GM23338 (cell line): Measurements from ENCODE around the gene PIGP. TPM values are rescaled to one million over a fixed set of nuclear protein-coding genes. Genes with fewer than 3 reads are reported as not detected.

Experiments
- ATAC-seq: fragments of 200-7000 bp; cut with Tn5 transposase; 3 replicates; pipeline ENCODE4 v1.9.1; 2020
- DNase-seq: peaks from one replicate; pipeline ENCODE4 v3.0.0-alpha.2; 2015; ENCODE audit warnings: low spot score
- H2AFZ ChIP-seq: fragments of 200-600 bp; sonication (generic); 2 replicates; pipeline ENCODE4 v1.8.0; 2016; ENCODE audit warnings: antibody characterized with exemption, mild to moderate bottlenecking, moderate library complexity
- H3F3A ChIP-seq: fragments of 200-600 bp; sonication (generic); replicated peaks from 2 replicates; pipeline ENCODE4 v1.8.0; 2017; ENCODE audit warnings: antibody characterized with exemption, mixed run types, low read depth
- H3K27ac ChIP-seq: fragments of 200-600 bp; sonication (generic); 2 replicates; pipeline ENCODE4 v1.6.1; 2016; ENCODE audit warnings: low read depth
- H3K27me3 ChIP-seq: fragments of 200-600 bp; sonication (generic); 2 replicates; pipeline ENCODE4 v1.8.0; 2016; ENCODE audit warnings: mild to moderate bottlenecking, mixed run types, moderate library complexity; ENCODE audit not compliant: insufficient read depth
- H3K36me3 ChIP-seq: fragments of 200-600 bp; sonication (generic); 2 replicates; pipeline ENCODE4 v1.8.0; 2016; ENCODE audit warnings: mild to moderate bottlenecking; ENCODE audit not compliant: insufficient read depth
- H3K4me1 ChIP-seq: fragments of 200-600 bp; sonication (generic); 2 replicates; pipeline ENCODE4 v1.8.0; 2016; ENCODE audit warnings: mild to moderate bottlenecking, moderate library complexity; ENCODE audit not compliant: insufficient read depth
- H3K4me2 ChIP-seq: fragments of 200-600 bp; sonication (generic); 2 replicates; pipeline ENCODE4 v1.7.1; 2017; ENCODE audit warnings: mixed run types
- H3K4me3 ChIP-seq: fragments of 200-600 bp; sonication (generic); 2 replicates; pipeline ENCODE4 v1.6.1; 2016; ENCODE audit warnings: mixed run types
- H3K79me2 ChIP-seq: fragments of 200-600 bp; sonication (generic); replicated peaks from 2 replicates; pipeline ENCODE4 v1.8.0; 2017; ENCODE audit warnings: mild to moderate bottlenecking; ENCODE audit not compliant: insufficient read depth
- H3K9me2 ChIP-seq: fragments of 200-600 bp; sonication (generic); 2 replicates; pipeline ENCODE4 v1.8.0; 2017; ENCODE audit not compliant: insufficient read depth
- H4K20me1 ChIP-seq: fragments of 200-600 bp; sonication (generic); replicated peaks from 2 replicates; pipeline ENCODE4 v1.8.0; 2017; ENCODE audit warnings: mild to moderate bottlenecking; ENCODE audit not compliant: insufficient read depth
- H3K27ac Mint-ChIP-seq: 2 replicates; pipeline ENCODE4 v1.8.0; 2020; ENCODE audit warnings: inconsistent platforms, mild to moderate bottlenecking, moderate library complexity, mixed read lengths
- H3K27me3 Mint-ChIP-seq: 3 replicates; pipeline ENCODE4 v1.8.0; 2022; ENCODE audit warnings: low read depth, mild to moderate bottlenecking, moderate library complexity, mixed read lengths, inconsistent platforms; ENCODE audit not compliant: insufficient read depth, poor library complexity
- H3K36me3 Mint-ChIP-seq: 3 replicates; pipeline ENCODE4 v1.8.0; 2021; ENCODE audit warnings: low read depth, mild to moderate bottlenecking, inconsistent platforms, moderate library complexity, mixed read lengths
- H3K4me1 Mint-ChIP-seq: 3 replicates; pipeline ENCODE4 v1.8.0; 2020; ENCODE audit warnings: mild to moderate bottlenecking, inconsistent platforms, mixed read lengths
- H3K4me3 Mint-ChIP-seq: 3 replicates; pipeline ENCODE4 v1.8.0; 2021; ENCODE audit warnings: moderate library complexity, mild to moderate bottlenecking, inconsistent platforms, mixed read lengths
- H3K9me3 Mint-ChIP-seq: 3 replicates; pipeline ENCODE4 v1.8.0; 2020; ENCODE audit warnings: moderate library complexity, mild to moderate bottlenecking, inconsistent platforms, mixed read lengths
- CTCF ChIP-seq, 2 experiments: fragments of 200-600 bp in 1 of 2; sonication (generic) in 1 of 2; conservative IDR thresholded peaks; 2 replicates each; pipeline versions ENCODE4 v1.5.1 to v1.6.1; 2016 to 2017; ENCODE audit warnings: antibody characterized with exemption in 2 of 2, low read depth in 2 of 2, mild to moderate bottlenecking in 2 of 2, moderate library complexity in 1 of 2
- EZH2phosphoT487 ChIP-seq: fragments of 200-600 bp; sonication (generic); IDR thresholded peaks from one replicate; pipeline ENCODE4 v1.8.1; 2018; ENCODE audit warnings: antibody characterized with exemption; ENCODE audit not compliant: unreplicated experiment
- JUNB ChIP-seq: IDR thresholded peaks from one replicate; pipeline ENCODE4 v1.6.1; 2016; ENCODE audit warnings: antibody characterized with exemption; ENCODE audit not compliant: unreplicated experiment
- NANOG ChIP-seq: IDR thresholded peaks from 2 replicates; pipeline ENCODE4 v1.6.1; 2016; ENCODE audit warnings: antibody characterized with exemption, borderline replicate concordance
- POLR2AphosphoS5 ChIP-seq: IDR thresholded peaks from 2 replicates; pipeline ENCODE4 v1.6.1; 2016; ENCODE audit warnings: antibody characterized with exemption, low read depth
- ZNF331 ChIP-seq: fragments of 250-450 bp; sonication (Bioruptor Pico); IDR thresholded peaks from 2 replicates; pipeline ENCODE4 v1.5.0; 2020; ENCODE audit warnings: low read depth, mild to moderate bottlenecking, moderate library complexity
- ZNF462 ChIP-seq: fragments of 250-450 bp; sonication (Bioruptor Pico); IDR thresholded peaks from 2 replicates; pipeline ENCODE4 v1.5.0; 2020; ENCODE audit warnings: mild to moderate bottlenecking, moderate library complexity
- polyA plus RNA-seq: library from polyadenylated mRNA; unstranded; fragments of >200 nt; fragmentation: Nextera tagmentation; extraction: Ambion mirVana; gene quantifications from 2 replicates; pipeline ENCODE4 v1.2.1, GENCODE V29; 2016
- total RNA-seq: library from RNA; depleted of rRNA; stranded (reverse); fragments of >200 nt; shearing (Covaris generic); gene quantifications from 2 replicates; pipeline ENCODE4 v1.2.3, GENCODE V29; 2014
- TF ChIP-seq, protein P1 (sequence below): IDR thresholded peaks from 2 replicates; pipeline ENCODE4 v1.6.1; 2016; ENCODE audit warnings: antibody characterized with exemption
- TF ChIP-seq, protein P2 (sequence below): IDR thresholded peaks from one replicate; pipeline ENCODE4 v1.6.1; 2018; ENCODE audit warnings: antibody characterized with exemption; ENCODE audit not compliant: unreplicated experiment

Gene PIGP
- total and polyA plus RNA-seq, 2 experiments from 2014 or later: 5.2 to 19.6 TPM

DNA sequence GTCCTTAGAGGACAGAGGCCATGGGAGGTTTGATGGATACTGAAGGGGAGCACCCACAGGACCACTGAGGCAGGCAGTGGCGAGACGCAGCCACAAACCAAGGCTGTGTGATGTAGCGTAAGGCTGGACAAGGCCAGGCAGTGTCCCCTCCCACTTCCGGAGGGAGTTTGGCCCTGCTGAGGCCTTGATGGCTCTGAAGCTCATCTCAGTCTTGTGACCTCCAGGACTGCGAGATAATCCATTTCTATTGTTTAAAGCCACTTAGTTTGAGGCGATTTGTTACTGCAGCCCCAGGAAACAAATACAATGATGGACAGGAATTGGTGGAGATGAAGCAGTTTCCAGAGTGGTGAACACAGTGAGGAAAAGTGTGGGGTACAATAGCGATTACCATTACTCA, 15.3 kb downstream of the PIGP start (continued):
- no peak for TF ChIP-seq ZNF462 (CRISPR knock-in tag)
- no peak for TF ChIP-seq NANOG
- TF ChIP-seq JUNB: no peak
- TF ChIP-seq EZH2phosphoT487: no peak
- TF ChIP-seq, protein P1, sequence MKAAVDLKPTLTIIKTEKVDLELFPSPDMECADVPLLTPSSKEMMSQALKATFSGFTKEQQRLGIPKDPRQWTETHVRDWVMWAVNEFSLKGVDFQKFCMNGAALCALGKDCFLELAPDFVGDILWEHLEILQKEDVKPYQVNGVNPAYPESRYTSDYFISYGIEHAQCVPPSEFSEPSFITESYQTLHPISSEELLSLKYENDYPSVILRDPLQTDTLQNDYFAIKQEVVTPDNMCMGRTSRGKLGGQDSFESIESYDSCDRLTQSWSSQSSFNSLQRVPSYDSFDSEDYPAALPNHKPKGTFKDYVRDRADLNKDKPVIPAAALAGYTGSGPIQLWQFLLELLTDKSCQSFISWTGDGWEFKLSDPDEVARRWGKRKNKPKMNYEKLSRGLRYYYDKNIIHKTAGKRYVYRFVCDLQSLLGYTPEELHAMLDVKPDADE: no peak
- no peak for TF ChIP-seq ZNF331 (CRISPR knock-in tag)

DNA sequence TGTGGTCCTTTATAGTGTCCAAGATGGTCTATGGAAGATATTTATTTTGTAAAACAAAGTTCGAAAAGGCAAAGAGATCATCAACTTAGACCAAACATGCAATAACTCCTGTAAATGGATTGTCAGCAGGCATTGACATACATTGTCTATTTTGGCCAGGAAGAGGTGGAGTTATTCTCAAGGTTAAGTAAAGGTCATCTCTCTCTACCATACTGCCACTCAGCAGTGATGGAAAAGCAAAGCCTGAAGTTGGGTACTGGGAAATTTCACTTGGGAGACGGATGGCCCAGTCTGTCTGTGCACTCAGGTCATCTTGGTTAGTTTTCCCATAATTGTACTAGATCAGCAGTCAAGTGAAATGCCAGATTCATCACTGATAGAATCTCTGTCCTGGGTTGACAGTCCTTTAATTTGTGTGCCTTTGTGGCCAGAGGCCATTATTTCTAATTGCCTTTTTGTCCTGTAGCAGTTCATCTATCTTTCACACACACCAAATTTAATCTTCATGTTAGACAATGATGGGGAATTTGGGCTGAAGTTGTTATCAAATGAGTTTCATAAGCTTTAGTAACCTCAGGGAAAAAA, 17.5 kb downstream of the PIGP start:
- Histone ChIP-seq H3F3A (0 out of 2 replicates have a peak, but pooled peaks cover 3% of the 10 kb centered on the region), H3K79me2 (no peaks in the 10 kb centered on the region), H3K9me2 (0 out of 2 replicates have a peak, but pooled peaks cover 3% of the 10 kb centered on the region), H3K27ac (no peak overlapping the region), H2AFZ (no peak overlapping the region), H3K4me1 (peaks cover 19% of the 10 kb centered on the region), H3K4me2 (no peak overlapping the region), H4K20me1 (no peaks in the 10 kb centered on the region), H3K36me3 (no peaks in the 10 kb centered on the region), H3K4me3 (no peak overlapping the region), H3K27me3 (peaks cover 4% of the 10 kb centered on the region; the same call in 1 of the 2 replicates)
- H3K36me3 Mint-ChIP-seq: peaks cover 3% of the 10 kb centered on the region; the same call in 1 of the 3 replicates
- peaks cover 7% of the 10 kb centered on the region; the same call in 2 of the 3 replicates for H3K9me3 Mint-ChIP-seq
- no peak overlapping the region for H3K27ac Mint-ChIP-seq
- peaks cover 12% of the 10 kb centered on the region for H3K27me3 Mint-ChIP-seq
- H3K4me1 Mint-ChIP-seq: peaks cover 22% of the 10 kb centered on the region
- DNase-seq: no peak
- ATAC-seq: no peak
- H3K4me3 Mint-ChIP-seq: no peak overlapping the region
- TF ChIP-seq EZH2phosphoT487 (no peak), CTCF (conservative IDR thresholded peaks at IDR 0.05; ENCODE audit: low read depth in 2 of 2) (no peak), POLR2AphosphoS5 (no peak)
- TF ChIP-seq, protein P2, sequence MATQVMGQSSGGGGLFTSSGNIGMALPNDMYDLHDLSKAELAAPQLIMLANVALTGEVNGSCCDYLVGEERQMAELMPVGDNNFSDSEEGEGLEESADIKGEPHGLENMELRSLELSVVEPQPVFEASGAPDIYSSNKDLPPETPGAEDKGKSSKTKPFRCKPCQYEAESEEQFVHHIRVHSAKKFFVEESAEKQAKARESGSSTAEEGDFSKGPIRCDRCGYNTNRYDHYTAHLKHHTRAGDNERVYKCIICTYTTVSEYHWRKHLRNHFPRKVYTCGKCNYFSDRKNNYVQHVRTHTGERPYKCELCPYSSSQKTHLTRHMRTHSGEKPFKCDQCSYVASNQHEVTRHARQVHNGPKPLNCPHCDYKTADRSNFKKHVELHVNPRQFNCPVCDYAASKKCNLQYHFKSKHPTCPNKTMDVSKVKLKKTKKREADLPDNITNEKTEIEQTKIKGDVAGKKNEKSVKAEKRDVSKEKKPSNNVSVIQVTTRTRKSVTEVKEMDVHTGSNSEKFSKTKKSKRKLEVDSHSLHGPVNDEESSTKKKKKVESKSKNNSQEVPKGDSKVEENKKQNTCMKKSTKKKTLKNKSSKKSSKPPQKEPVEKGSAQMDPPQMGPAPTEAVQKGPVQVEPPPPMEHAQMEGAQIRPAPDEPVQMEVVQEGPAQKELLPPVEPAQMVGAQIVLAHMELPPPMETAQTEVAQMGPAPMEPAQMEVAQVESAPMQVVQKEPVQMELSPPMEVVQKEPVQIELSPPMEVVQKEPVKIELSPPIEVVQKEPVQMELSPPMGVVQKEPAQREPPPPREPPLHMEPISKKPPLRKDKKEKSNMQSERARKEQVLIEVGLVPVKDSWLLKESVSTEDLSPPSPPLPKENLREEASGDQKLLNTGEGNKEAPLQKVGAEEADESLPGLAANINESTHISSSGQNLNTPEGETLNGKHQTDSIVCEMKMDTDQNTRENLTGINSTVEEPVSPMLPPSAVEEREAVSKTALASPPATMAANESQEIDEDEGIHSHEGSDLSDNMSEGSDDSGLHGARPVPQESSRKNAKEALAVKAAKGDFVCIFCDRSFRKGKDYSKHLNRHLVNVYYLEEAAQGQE: no peak
